H1 (cell line): Measurements from ENCODE around the gene MRPL27. TPM values are rescaled to one million over a fixed set of nuclear protein-coding genes. Genes with fewer than 3 reads are reported as not detected.

Source experiments
- CHD2 ChIP-seq: IDR thresholded peaks from 2 replicates; pipeline ENCODE4 v1.6.1; 2012; ENCODE audit warnings: low read length, improper control_type of control experiment
- SP2 ChIP-seq: IDR thresholded peaks from 2 replicates; pipeline ENCODE4 v1.6.1; 2012; ENCODE audit warnings: mild to moderate bottlenecking, low read length, inconsistent platforms
- SRF ChIP-seq: IDR thresholded peaks from 2 replicates; pipeline ENCODE4 v1.6.1; 2011; ENCODE audit warnings: mild to moderate bottlenecking, low read depth, low read length, moderate library complexity
- YY1 ChIP-seq: IDR thresholded peaks from 2 replicates; pipeline ENCODE4 v1.6.1; 2011; ENCODE audit warnings: low read depth, mild to moderate bottlenecking, low read length
- polyA plus RNA-seq, 7 experiments: library from polyadenylated mRNA; depleted of rRNA in 3 of 7; stranded (reverse) in 5 of 7; unstranded in 2 of 7; fragments of >200 nt in 5 of 7; fragments of 200-250 nt in 2 of 7; gene quantifications; 1 replicate in 5 of 7; 2 replicates in 1 of 7; 4 replicates in 1 of 7; pipeline versions ENCODE4 v1.2.1 to v1.2.3, GENCODE V29; 2011 to 2013; ENCODE audit warnings: missing spikeins in 2 of 7, mixed read lengths in 2 of 7
- total RNA-seq: library from RNA; stranded (reverse); fragmentation: NEBNext Ultra II Directional; extraction: Animal tissue kit (Norgen Biotek cat#: 25700); gene quantifications from 2 replicates; pipeline ENCODE4 v1.2.1, GENCODE V29; 2021
- TF ChIP-seq, protein P1 (sequence below): IDR thresholded peaks from 2 replicates; pipeline ENCODE4 v1.6.1; 2012; ENCODE audit warnings: low read length, inconsistent platforms
- TF ChIP-seq, protein P2 (sequence below): IDR thresholded peaks from 2 replicates; pipeline ENCODE4 v1.6.1; 2011; ENCODE audit warnings: low read depth, mild to moderate bottlenecking, low read length; ENCODE audit not compliant: insufficient read depth

Gene MRPL27
- total and polyA plus RNA-seq, 2 of the 8 experiments (the other 6 are each of a cell fraction or from before 2014, with no cell fraction given): 75.6 to 135 TPM

DNA sequence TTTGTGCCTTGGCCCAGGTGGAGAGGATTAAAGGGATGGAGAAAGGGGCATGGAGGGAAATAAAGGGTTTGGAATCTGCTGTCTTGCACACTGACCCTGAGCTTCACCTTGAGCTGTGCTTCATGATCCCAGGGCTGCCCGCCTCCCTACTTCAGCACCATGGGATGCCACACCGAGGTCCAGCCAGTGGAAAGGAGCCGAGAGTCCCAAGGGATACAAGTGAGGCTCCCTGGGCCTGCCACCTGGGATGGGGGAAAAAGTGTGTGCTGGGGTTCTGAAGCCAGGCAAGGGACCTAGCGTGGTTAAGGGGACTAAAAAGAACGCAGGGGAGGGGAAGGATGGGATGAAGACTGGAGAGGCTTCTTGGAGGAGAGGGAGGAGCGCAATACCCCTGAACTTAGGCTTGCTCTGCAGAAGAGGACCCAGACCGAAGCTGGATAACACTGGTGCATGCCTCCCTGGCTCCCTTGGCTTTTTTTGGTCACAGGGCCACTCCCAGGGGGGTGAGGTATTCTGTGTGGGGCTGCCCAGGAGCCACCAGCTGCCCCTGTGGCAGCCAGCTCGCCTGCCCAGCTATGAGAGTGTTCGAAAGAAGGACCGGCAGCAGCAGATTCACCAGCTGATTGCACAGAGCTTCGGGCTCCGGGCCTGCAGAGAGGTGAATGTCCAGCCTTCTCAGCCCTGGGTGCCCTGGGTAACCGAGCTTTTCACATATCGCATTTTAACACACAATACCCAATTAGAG lies 7.2 kb downstream of the MRPL27 start (continued):
- TF ChIP-seq, protein P1, sequence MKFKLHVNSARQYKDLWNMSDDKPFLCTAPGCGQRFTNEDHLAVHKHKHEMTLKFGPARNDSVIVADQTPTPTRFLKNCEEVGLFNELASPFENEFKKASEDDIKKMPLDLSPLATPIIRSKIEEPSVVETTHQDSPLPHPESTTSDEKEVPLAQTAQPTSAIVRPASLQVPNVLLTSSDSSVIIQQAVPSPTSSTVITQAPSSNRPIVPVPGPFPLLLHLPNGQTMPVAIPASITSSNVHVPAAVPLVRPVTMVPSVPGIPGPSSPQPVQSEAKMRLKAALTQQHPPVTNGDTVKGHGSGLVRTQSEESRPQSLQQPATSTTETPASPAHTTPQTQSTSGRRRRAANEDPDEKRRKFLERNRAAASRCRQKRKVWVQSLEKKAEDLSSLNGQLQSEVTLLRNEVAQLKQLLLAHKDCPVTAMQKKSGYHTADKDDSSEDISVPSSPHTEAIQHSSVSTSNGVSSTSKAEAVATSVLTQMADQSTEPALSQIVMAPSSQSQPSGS: no peak
- TF ChIP-seq SP2 (no peak), YY1 (no peak), CHD2 (no peak), SRF (no peak)
- TF ChIP-seq, protein P2, sequence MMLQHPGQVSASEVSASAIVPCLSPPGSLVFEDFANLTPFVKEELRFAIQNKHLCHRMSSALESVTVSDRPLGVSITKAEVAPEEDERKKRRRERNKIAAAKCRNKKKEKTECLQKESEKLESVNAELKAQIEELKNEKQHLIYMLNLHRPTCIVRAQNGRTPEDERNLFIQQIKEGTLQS: no peak
- TF ChIP-seq, all 59 proteins: peak for 0
